Measurements from ENCODE around the gene NBAS.

Gene NBAS

DNA sequence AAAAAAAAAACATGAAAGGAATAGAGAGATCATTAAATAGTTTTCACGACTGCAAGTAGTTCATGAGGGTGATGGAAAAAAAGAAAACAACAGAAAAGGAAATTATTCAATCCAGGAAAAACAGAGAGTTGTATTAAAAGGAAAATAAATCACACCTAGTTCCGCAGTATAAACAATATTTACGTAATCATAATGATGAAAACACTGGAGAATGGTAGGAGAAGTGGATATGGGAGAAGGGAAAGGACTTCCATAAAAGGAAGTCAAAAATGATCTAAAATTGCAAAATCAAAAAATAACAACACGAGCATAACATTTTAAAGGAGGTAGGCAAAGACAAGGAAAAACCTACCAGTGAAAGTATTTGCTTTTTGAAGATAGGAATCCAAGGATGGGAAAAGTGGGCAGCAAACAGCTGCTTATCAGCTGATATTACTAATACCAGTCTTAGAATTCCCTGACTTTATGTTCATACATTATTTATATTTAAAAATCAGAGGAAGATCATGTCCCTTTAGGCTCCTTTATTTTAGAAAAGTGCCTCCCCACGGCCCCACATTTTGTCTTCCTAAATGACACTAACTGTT, 160.8 kb downstream of the NBAS start:
- no peak for DNase-seq

DNA sequence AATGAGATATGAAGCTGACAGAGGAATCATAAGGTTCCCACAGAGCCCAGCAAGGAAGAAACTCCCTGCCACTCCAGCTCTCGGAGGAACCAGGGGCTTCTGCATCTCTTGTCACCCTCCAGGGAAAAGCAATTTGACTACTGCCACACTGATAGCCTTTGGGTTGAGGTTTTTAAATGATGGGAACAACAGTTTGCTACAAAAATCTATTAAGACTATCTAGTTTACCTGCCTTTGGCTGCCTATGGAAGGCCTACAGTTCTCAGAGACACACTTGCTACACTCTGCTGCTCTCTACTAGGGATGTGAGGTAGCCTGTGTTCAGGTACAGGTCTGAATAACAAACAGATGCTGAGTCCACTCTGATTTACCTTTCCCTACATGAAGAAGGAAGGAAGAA, 161.9 kb downstream of the NBAS start:
- DNase-seq, result no peak

DNA sequence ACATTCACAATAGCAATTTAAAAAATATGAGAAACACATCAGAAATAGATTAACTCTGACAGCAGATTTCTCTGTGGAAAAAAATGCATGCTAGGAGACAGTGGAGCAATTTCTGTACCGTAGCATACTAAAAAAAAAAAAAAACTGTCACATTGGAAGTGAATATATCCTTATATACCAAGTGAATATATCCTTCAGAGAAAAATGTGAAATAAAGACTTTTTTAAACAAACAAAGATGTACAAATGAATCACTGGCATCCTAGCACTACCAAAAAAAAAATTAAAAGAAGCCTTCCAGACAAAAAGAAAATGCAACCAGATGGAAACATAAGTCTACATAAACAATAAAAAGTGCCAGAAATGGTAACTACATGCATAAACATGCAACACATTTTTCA, 169.4 kb downstream of the NBAS start:
- DNase-seq, result no peak

DNA sequence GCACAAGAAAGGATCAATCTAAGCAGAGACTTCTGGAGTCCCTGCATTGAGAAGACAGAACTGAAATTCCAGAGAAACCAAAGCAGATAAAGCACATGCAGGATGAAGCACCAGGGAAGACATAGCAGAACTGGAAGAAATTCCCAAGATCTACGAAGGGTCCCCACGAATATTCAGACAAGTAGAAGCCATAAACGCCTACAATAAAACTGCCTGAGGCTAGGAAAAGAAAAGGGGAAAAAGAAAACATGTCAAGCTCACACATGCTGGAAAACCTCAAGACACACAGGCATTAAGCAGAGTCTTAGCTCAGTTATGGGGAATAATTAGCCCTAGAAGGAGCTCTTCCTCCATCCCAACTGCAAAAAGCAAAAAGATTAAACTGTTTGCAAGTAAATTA, 171.2 kb downstream of the NBAS start:
- DNase-seq, result no peak

DNA sequence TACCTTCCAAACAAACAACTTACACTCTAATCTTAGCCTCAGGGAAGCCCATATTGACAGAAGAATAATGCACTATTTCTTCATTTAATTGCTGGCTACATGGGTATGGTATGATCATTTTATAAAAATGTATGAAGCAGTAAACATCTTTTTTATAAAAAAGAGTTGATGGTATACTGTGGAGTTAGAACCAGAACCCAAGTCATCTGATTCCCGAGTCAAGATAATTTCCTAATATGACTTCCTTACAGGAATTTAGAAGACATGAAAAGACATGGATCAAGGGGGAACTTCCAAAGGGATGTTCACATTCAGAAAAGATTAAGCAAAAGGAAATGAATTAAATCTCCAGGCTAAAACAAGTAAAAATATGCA, 171.8 kb downstream of the NBAS start:
- DNase-seq, result no peak

DNA sequence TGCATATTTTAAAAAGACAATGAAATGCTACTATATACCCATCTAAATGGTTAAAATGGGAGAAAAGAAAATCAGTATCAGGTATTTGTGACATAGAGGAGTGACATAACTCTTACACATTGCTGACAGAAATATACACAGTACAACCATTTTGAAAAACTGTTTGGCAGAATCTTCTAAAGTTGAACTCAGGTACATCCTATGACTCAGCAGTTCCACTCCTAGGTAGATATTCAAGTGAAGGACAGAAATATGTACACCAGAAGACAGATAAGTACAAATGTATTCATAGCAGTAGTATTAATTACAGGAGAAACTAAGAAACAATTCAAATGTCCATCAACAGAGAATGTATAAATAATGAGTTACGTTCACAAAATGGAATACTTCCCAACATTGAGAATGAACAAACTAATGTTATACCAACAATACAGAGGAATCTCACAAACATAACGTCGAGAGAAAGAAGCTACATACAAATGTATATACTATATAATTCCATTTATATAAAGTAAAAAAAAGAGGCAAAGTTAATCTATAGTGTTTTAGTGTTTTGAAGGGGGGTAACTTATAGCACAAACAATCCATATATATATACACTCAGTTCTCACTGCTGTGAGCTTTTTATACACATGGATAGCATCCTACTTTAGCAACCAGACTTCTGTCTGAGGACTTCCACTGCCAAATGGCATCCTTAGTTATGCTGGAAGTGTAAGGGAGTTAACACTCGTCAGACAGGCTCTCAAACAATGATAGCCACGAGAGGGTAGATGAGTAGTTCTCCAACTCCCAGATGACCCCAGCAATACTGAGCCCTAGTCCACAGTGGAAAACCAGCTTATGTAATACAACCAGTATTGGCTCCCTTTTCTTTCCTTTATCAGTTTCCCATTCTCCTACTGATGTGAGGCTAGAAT, 172.5 kb downstream of the NBAS start:
- no peak for DNase-seq

DNA sequence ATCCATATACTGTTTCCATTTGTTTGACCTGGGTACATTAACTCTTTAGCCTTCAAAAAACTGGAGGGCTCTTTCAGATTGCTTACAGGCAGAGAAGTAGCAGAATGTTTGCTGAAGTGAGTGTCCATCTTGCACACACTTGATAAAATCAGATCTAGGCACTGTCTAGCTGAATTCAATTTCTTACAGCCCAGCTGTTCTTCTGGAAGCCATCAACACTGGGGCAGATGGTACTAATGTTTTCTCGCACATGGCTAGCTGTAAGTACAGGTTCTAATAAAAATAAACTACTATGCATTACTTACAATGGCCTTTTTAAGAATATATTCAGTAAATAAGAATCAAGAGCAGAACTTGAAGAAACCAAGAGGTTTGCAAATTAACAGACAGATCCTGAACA, 175.9 kb downstream of the NBAS start:
- DNase-seq, result no peak

DNA sequence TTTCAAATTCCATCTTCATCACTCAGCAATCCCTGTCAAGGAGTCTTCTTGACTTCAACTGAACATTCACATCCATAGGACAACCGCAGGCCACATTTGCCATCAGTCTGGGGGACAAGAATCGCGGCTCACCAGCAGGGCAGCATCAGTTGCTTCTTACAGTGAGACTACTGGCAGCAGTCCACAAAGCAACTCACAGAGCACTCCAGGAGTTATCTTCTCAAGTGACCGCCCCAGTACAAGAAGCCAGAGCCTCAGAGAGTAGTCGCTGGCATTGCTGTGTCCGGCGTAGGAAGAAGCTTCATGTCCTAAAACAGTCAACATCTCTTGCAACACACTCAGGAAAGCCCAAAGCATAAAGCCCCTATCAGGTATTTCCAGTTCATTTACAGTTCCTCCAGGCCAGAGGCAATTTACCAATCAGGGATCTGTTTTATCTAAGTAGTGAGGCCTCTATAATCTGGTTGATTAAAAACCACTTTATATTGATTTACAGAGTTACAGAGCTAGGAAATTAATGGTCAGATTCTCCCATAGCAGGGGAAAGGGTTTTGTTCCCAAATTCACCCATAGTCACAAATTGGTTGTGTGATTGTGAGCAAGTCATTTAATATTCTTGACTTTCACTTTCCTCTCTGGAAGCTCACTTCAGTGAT, 177.3 kb downstream of the NBAS start:
- DNase-seq, result no peak

DNA sequence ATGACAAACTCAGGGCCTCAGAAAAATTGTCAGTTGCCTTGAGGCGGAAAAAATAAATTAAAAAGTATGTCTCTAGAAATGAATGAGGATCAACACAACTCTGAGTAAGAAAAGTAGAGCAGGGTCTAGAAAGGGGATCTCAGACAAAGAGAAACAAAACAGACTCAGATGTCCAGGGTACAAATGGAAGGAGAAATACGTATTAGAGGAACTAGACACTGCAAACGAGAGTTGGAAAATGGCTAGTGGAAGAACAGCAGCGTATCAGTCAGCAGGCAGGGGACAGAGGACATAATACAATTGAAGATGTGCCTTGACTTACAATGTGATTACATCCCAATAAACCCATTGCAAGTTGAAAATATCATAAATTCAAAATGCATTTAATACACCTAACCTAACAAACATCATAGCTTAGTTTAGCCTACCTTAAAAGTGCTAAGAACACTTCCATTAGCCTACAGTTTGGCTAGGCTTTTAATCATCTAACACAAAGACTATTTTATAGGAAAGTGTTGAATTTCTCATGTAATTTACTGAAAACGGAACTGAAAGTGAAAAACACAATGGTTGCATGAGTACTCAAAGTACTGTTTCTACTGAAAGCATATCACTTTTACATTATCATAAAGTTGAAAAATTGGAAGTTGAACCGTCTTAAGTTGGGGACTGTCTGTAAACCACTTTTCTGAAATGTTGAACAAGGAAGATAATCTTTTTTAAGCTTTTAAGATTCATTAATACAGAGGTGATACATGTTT, 182.8 kb downstream of the NBAS start:
- no peak for DNase-seq

DNA sequence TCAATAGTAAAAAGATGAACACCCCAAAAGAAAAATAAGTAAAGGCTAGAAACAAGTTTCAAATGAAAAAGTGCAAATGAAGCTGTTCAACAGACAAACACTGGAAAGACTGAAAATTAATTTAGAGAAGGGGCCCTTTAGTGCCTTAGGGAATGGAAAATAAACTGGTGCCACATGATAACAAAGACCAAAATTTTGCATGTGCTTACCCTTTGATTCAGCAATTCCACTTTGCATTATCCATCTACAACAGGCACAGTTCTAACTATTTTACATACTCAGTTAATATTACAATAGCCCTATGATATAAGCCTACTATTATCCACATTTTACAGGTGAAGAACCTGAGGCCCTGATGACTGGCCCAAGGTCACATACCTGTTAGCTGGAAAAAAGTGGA, 183.9 kb downstream of the NBAS start:
- DNase-seq, result no peak

DNA sequence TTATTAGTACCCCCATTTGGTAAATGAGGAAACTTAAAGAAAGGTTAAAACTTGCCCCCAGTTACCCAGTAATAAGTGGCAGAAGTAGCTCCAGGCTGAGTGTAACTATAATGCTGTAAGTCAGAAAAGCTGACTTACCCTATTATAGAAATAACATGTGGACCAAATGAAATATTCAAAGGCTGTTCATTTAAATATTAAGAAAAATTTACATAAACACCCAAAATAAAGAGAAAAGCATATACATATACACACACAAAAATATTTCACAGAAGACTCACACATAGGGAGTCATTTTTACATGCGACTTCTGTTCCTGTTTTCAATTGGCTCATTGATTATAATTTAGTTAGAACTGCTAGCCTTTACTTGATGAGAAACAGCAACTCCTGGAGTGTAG, 189.1 kb downstream of the NBAS start:
- DNase-seq, result no peak

DNA sequence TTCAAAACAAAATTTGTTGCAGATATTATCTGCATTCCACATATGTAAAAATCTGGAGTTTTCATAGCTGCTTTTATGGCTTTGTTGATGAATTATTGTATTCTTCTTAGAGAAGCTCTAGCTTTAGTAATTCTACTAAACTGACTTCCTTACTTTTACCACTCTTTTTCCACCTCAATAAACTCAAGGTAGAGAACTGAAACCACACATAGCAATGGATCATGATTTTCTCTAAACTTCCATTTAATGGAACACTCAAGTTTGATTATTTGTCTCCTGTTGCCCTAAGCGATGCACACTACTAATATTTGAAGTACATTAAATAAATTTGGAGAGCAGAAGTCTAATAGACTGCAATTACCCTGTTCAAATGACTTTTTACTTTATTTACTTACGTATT, 192.0 kb downstream of the NBAS start:
- no peak for DNase-seq

DNA sequence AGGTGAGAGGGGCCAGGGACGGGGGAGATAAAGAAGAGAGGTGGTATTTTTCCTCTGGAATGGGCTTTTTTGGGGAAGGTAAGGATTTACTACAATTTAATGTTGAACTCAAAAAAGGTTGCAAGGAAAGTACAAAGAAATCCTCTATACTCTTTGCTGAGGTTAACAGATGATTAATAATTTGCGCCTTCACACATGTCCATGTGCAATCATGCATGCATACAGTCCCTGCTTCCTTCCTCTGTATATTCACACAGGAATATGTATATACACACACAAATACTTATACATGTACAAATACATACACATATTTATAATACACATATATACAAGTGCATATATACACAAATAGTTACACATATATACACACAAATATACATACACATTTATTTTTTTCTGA, 193.4 kb downstream of the NBAS start:
- DNase-seq, result no peak

DNA sequence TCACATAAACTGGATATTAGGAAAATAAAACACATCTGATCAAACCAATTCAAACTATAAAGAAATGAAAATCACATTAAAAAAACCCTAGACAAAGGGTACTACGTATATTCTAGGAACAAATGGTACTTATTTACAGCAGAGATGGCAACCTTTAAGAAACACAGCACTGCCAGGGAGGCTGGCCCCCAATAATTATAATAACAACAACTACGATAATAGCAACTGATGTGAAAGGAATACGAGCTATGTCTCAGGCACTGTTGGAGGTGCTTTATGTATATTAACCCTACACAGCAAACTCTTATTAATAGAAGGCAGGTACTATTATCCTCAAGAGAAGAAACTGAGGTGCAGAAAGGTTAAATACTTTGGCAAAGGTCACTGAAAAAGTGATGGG, 193.9 kb downstream of the NBAS start:
- no peak for DNase-seq

DNA sequence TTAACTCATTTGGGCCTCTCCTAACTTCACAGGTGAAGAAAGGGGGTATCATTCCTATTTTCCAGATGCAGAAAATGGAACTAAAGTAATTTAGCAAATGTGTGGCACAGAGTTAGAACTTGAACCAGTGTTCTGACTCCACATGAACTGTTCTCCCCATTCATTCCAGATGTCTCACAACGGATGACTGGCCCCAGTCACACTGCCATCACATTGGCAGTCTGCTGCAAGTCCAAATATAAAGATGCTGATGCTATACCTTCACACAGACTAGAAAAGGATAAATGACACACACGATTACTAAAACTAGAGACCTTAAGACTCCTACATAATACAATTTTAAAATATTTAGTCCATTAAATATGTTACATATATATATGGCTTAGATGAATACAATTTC, 195.7 kb downstream of the NBAS start:
- DNase-seq, result no peak

DNA sequence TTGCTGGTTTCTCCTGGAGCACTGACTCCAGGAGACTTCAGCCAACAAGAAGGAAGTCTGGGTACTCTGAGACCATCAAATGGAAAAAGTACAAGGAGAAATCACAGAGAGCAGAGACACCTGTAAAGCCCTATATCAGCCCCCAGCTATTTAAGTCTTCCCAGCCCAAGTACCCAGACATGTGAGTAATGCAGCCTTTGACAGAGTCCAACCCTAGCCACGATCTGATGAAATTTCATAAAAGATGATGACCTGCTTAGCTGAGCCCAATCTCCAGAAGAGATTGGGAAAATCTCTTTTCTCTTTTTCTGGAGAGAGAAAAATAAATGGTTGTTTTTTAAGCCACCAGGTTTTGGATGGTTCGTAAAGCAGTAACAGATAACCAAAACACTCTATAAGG, 196.6 kb downstream of the NBAS start:
- no peak for DNase-seq

DNA sequence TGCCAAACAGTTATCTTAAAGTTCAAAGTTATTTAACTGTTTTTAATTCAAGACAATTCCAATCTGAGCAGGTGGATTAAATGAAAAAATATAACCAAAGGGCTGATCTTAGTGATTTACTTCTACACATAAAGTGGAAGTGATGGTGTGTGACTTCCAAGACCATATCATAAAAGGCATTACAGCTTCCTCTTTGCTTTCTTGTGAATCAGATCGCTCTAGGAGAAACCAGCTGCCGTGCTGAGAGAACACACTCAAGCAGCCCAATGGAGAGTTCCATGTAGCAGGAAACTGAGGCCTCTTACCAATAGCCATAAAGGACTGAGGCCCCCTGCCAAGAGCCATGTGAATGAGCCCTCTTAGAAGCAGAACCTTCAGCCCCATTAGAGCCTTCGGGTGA, 197.4 kb downstream of the NBAS start:
- no peak for DNase-seq

DNA sequence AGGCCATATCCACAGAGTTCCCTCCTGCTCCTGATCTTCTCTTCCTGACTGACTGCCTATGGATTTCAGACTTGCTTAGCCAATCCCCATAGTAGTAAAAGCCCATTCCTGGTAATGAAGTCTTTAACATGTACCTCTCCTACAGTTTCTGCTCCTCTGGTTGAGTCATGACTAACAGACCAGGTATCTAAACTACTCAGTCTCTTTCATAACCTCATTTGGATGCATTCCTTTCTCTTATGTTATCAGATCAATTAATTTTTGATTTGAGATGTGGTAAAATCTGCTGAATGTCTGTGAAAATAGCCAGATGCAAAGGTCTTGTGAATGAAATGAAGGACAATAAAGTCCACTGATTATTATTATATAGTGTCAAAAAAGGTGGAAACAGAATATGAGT, 198.0 kb downstream of the NBAS start:
- DNase-seq, result no peak

DNA sequence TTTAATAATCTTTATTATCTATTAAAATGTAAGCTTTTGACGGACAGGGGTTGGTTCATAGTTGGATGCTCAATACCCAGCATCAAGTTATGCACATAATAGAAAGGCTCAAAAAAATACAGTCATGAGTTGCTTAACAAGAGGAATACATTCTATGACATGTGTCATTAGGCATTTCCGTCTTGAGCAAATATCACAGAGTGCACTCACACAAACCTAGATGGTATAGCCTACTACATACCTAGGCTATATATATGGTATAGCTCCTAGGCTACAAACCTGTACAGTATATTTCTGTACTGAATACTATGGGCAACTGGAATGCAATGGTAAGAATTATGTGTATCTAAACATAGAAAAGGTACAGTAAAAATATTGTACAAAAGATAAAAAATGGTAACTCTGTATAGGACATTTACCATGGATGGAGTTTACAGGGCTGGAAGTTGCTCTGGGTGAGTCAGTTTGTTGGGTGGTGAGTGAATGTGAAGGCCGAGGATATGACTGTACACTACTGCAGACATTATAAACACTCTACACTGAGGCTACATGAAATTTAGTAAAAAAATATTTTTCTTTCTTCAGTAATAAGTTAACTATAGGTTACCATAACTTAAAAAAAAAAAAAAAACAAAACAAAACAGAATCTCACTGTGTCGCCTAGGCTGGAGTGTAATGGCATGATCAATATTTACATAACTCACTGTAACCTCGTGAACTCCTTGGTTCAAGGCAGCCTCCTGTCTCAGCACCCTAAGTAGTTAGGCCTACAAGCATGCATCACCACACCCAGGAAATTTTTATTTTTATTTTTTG, 201.2 kb downstream of the NBAS start:
- DNase-seq, result no peak

DNA sequence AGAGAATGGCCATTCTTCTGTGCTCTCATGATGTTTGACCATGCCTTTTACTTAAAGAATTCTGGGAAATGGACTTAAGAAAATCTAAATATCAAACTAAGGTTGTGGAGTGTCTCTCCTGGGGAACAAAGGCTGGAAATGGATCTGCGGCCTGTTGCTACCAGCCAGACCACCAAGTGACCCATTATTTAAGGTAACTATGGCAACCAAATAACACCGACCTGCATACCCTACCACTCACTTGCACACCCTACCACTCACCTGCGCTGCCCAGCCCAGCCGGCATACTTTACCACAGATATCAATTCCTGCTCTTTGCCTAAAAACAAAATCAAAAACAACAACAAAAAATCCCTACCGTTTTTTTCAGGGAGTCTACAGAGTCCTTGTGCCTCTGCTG, 203.2 kb downstream of the NBAS start:
- DNase-seq, result no peak

DNA sequence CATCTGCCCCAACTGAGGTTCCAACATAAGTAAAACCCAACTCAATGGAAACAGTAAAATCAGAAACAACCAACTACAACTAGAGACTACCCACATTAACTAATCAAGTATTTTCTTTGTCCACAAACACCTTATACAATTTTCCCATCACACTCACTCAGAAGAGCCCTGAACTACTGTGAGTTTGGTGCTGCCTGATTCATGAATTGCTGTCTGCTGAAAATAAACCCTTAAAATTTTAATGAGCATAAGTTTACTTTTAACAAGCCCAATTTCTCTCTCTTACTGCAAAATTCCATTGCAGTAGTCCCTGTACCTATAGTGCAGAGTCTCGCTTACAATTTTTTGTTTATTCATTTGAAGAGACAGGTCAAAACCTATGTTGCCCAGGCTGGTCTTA, 203.9 kb downstream of the NBAS start:
- DNase-seq, result no peak

DNA sequence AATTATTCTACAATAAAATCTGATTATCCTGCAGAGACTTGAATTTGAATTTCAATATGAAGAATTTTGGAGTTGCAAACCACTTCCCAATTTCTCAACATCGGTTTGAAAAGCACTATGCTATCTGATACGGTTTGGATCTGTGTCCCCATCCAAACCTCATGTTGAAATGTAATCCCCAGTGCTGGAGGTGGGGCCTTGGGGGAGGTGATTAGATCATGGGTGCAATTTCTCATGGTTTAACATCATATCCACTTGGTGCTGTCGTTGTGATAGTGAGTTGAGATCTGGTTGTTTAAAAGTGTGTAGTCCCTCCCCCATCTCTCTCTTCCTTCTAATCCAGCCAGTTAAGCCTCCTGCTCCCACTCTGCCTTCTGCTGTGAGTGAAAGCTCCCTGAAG, 205.7 kb downstream of the NBAS start:
- no peak for DNase-seq
